Ovary (tissue), 3 donors: ENCODE results near the gene DBI.

Experiments used
- EP300 ChIP-seq: sonication (generic); formaldehyde crosslinking; IDR thresholded peaks from one replicate; pipeline ENCODE4 v1.6.1; 2017; ENCODE audit warnings: antibody characterized with exemption
- POLR2A ChIP-seq: fragments of 450-650 bp; IDR thresholded peaks from one replicate; pipeline ENCODE4 v1.6.1; 2017; ENCODE audit warnings: antibody characterized with exemption, mild to moderate bottlenecking, moderate library complexity
- TF ChIP-seq, protein P1 (sequence below), 3 donors: fragments of 450-650 bp in 2 of 3; fragments of 200-600 bp in 1 of 3; IDR thresholded peaks; one replicate each; pipeline versions ENCODE4 v1.5.1 to v1.8.0; 2016 to 2022; ENCODE audit warnings: antibody characterized with exemption in 3 of 3, mild to moderate bottlenecking in 1 of 3
- donor health status: DM: no; HTN: no; CAD: no.

DNA sequence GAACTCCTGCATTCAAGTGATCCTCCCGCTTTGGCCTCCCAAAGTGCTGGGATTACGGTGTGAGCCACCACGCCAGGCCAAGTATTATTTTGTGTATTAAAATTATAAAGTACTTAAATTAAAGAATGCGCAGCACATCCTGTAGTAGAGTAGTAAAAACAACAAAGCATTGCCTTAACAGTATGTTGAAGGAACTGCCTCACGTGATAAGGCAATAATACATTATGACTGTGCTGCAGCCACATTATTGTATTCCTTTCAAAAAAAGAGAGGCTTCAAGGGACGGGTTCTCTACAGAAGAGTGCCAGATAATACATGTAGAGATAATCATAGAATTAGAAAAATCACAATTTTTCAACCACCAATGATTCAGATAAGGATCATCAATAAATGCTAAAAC lies 33.8 kb upstream of the DBI start:
- TF ChIP-seq, protein P1, sequence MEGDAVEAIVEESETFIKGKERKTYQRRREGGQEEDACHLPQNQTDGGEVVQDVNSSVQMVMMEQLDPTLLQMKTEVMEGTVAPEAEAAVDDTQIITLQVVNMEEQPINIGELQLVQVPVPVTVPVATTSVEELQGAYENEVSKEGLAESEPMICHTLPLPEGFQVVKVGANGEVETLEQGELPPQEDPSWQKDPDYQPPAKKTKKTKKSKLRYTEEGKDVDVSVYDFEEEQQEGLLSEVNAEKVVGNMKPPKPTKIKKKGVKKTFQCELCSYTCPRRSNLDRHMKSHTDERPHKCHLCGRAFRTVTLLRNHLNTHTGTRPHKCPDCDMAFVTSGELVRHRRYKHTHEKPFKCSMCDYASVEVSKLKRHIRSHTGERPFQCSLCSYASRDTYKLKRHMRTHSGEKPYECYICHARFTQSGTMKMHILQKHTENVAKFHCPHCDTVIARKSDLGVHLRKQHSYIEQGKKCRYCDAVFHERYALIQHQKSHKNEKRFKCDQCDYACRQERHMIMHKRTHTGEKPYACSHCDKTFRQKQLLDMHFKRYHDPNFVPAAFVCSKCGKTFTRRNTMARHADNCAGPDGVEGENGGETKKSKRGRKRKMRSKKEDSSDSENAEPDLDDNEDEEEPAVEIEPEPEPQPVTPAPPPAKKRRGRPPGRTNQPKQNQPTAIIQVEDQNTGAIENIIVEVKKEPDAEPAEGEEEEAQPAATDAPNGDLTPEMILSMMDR (IDR thresholded peaks at IDR 0.05): no peak
- no peak for TF ChIP-seq POLR2A
- no peak for TF ChIP-seq EP300
